SIG-M5 treated with dmso at 0.1 percent for 504 hours (cell line): ENCODE data around the gene VWA5A.
"Not testable (repeated sequence)": the region's sequence is repeated elsewhere in the genome, so short reads cannot be mapped to it uniquely, and the experiment has no call there.

Source experiments
- DNase-seq: peaks from one replicate; lab custom pipeline; 2025; ENCODE audit not compliant: unreplicated experiment; lab: John Stamatoyannopoulos, UW

The VWA5A gene

DNA sequence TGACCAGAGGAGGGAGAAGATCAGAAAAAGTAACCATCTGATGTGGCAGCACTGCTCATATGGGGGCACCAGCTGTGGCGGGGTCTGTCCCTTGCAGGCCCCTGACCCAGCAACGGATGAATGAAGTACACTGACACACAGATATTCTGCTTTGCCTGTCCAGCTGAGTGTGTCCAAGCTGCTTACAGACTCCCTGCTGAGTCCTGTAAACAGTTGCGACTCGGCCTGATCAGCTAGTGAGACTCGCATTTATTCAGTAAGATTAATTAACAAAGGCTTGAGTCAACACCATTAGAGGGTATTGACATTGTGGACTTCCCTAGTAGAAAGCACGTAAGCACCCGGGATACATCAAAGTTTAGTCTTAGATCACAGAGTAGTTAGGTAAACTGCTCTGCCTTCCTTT, 52.6 kb downstream of the VWA5A start:
- no peak for DNase-seq

DNA sequence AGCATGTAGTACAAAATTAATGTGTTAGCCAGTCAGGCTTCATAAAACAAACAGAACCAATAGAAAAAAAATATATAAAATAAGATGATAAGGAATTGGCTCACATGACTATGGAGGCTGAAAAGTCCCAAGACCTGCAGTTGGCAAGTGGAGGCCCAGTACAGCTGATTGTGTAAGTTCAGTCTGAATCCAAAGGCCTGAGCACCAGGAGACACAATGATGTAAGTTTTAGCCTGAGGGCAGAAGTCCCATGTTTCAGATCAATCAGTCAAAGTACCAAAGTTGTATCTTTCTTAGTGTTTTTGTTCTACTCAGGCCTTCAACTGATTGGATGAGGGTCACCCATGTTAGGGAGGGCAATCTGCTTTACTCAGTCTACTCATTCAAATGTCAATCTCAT, 53.5 kb downstream of the VWA5A start:
- DNase-seq = no peak

DNA sequence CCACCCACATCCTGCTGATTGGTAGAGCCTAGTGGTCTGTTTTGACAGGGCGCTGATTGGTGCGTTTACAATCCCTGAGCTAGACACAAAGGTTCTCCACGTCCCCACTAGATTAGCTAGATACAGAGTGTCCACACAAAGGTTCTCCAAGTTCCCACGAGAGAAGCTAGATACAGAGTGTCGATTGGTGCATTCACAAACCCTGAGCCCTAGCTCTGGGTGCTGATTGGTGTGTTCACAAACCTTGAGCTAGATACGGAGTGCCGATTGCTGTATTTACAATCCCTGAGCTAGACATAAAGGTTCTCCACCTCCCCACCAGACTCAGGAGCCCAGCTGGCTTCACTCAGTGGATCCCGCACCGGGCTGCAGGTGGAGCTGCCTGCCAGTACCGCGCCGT, 55.1 kb downstream of the VWA5A start:
- DNase-seq = not testable (repeated sequence)

DNA sequence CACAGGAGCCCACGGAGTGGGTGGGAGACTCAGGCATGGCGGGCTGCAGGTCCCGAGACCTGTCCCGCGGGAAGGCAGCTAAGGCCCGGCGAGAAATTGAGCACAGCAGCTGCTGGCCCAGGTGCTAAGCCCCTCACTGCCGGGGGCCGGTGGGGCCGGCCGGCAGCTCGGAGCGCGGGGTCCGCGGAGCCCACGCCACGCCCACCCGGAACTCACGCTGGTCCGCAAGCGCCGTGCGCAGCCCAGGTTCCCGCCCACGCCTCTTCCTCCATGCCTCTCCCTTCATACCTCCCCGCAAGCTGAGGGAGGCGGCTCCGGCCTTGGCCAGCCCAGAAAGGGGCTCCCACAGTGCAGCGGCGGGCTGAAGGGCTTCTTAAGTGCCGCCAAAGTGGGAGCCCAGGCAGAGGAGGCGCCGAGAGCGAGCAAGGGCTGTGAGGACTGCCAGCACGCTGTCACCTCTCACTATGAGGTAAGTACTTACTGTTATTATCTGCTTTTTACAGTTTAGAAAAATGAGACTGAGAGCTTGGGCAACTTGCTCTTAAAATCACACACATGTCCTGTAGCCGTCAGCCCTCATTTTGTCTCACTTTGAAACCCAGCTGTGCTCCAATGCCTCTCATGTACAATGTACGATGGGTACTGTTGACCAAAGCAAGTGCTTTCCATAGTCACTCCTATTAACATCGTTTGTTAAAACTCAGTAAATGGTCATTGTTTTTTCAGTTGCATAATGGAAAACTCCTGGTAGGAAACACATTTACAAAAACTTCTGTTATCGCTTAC, 55.7 kb downstream of the VWA5A start:
- no peak for DNase-seq

DNA sequence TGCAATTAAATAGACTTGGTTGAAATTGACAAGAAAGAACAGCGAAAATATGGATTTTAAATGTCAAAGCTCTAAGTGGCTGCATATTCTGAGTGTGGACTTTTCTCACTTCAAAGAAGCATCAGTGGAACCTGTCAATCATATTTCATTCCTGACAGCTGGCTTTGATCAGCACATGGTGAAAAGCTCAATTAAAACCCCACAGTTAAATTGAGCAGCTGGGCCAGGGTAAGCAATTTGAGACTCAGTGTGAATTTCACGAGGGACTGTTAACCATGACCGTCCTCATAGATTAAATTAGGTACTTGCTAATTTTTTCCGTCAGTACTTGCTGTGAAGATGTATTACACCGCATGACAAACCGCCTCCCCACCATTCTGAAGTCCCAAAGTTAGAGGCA, 56.9 kb downstream of the VWA5A start:
- no peak for DNase-seq

DNA sequence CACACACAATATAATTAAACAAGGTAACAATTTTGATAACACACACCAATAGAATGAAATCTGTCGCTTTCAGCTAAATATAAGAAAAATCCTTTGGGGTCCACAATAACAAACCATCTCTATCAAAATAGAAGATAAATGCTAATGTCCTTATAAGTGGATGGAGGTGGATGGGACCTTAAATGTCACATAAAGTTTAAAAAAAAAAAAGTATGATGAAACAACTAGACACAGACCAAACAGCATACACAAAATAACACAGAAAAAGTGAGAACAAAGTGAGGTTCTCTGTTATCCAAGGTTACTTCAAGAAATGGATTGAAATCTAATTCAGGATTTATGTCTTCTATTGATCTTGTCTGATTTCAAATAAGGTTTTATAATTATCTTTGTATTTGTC, 57.3 kb downstream of the VWA5A start:
- no peak for DNase-seq

DNA sequence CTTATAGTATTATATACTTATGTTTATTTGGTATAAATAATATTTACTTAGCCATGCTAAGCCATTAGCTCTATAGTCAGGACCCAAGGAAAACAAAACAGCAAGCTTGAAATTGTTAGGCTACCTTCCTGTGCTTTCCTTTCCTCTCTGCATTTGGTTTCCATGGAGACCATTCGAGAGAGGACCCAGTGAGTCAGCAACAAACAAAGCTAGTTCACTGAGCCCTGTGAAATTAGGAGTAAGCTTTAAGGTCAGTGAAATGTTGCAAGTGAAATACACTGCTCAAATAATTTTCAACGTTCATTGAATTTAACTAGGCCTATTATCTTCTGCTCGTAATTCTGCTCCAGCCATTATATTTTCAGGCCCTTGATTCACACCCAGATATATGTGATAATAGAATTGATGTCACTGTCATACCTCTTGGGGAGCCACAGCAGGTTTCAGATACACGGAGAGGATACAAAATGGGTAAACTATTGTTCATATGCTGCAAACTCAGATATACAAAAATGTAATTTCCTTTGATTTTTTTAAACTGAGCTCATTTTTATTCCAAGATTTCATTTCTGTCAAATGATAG, 58.8 kb downstream of the VWA5A start:
- DNase-seq = no peak

DNA sequence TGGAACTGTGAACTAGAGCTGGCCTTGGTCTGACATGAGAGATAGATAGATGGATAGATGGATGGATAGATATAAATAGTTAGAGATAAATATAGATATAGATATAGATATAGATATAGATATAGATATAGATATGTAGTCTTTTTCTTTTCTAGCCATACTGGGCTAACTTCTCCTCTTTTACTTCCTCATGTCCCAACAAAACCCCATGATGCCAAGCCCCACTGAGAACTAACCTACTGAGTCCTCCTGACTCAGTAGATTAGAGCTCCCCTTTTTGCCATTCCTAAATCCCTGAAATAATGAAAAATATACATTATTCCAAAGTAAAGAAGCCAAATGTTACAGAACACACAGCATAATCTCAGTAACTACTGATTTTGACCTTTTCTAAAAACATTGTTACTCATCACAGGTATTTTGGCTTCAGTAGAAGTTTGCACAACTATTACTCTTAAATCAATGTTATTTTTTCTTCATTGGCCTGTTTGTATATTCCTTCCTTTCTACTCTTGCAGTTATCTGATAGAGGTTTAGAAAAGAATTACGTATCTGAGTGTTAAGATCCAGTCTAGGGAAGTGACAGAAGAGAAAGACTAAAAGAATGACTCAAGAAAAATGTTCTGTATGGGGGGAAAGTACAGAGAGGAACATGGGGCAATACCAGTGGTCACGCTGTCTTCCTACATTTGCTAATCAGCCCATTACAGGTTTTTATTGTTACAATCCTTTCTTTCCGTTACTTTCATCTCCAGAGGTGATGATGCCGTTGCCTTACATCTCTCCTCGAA, 61.9 kb downstream of the VWA5A start:
- no peak for DNase-seq

DNA sequence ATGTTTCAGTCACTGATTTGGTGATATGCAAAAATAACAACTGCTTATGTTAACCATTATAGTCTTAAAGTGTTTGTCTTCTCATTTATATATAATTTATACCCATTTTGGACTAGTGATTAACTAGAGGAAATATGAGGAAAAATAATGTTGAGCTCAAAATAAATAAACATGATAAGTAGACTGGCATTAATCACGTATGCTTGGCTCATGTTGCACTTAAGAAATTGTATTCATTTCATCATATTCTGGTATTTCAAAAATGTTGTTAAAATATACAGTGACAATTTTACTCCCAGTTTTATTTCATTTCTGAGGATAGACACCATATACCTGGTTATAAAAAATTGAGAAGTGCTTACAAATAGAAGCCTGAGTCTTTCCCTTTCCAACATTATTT, 64.1 kb downstream of the VWA5A start:
- DNase-seq = no peak

DNA sequence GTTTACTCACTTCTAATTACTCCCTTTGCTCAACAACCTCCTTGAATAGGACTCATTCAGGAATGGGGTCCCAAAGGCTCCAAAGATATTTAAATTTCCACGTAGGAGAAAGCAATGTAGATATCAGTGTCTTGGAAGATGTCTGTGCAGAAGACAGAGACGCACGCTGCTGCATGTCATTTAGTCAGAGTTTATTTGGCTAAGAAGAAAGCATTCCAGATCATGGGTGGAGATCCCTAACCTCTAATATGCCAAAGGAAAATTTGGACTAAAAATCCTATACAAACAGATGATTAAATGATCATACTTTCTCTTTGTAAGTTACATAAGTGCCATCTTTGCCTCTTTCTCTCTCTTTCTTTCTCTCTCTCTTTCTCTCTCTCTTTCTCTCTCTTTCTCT, 67.8 kb downstream of the VWA5A start, which contains the start of gene OR10D3:
OR10D3 (plus strand) TSS at position 278 of the 400 bp plus-strand sequence. CDS start 1,925 bp downstream, outside the sequence.
- no peak for DNase-seq

DNA sequence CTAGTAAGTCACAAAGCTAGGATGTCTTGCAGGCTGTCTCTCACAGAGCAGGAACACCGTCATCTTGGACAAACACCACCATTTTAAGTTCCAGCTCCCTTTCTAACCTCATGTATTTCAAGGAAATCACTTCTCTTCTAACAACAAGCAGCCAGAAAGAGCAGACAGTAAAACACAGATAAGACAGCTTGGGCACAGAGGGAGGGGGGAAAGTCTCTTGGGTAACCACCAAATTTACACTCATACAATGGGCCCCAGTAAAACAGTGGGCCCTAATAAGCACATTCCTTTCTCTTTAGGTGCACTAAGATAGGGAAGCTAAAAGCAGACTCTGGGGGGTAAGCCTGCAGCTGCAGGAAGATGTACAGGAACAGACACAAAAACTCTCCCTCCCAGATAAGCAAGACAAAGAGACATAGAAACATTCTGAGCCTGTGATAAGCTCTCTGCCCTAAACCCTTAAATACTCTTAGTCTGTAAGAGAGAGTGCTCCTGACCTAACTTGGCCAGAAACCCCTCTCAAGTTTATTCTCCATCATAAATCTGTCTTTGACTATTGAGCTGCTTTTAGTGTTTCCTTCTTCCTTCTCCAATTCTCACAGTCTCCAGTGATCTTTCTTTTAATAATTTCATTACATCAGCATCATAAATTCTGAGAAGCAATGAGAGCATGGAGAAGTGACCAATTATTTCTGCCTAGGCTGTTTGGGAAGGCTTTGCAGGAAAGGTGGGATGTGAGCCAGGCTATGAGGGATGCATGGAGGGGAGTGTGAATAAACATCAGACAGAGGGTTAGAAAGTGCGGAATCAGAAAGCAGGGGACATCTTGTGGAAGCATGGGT, 75.3 kb downstream of the VWA5A start:
- DNase-seq = no peak

DNA sequence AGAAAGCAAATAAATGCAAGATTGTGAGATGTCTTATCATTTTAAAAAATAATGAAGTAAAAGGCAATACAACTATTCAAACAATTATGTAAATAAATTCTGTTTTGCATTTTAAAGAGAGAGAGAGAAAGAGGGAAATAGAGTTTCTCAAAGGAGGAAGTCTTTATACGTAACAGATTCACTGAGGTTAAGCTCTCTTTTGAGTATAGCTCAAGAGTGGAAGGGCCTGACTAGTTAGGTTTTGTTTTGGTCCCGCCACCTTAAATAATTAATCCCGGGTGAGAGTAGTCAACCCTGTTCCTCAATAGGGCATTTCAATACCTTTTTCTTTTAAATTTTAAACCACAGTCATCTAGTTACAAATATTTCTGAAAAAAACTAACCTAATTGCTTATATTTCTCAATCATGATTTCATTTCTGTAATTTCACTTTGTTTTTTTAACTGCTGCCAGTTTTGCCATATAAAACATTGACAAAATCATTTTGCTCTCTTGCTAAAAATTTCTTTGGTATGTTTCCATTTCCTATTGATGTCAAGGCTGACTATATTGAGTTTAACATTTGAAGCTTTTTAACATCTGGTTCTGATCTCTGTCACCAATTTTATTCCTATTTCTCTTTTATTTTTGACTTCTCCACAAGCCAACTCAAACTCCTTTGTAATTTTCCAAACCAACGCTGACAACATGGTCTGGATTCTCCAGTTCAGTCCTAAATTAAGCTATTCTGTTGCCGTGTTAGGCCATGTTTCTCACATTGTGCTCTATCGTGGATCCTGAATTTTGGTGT, 78.2 kb downstream of the VWA5A start:
- DNase-seq = no peak

DNA sequence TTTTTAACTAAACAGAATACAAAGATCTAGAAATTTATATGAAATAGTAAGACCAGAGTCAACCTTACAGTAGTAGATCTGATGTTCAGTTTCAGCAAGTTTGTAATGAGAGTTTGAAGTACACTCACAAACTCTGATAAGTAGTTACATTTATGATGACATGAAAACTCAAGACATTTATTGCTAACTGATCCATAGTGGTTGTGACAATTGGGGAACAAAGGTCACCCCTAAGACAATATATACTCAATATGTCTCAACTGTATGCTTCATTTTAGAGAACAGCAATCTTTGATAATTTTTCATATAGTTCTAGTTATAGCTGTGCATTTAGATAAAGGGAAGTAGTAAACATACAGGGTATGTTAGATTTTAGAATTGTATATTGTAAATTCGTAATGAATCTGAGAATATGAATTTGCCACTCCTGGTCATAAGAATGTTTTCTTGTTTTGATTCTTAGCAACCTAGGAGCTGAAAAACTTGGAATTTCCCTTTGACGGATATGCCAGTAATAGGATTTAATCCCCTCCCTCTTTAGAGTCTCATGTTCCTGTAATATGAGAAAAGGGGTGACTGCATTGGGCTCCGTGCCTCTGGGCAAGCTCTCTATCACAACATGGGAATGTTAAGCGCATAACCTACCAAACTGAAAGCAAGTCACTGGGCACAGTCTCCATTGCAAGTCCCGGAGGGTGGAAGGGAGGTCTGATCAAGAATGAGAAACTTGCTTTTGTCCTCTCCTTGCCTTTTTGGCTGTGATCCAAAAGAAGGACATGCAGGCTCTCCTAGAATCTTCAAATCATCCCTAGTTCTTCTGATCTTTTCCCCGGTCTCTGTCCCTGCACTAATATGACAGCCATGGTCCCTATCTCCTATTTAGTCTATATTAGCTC, 79.3 kb downstream of the VWA5A start:
- DNase-seq = no peak

DNA sequence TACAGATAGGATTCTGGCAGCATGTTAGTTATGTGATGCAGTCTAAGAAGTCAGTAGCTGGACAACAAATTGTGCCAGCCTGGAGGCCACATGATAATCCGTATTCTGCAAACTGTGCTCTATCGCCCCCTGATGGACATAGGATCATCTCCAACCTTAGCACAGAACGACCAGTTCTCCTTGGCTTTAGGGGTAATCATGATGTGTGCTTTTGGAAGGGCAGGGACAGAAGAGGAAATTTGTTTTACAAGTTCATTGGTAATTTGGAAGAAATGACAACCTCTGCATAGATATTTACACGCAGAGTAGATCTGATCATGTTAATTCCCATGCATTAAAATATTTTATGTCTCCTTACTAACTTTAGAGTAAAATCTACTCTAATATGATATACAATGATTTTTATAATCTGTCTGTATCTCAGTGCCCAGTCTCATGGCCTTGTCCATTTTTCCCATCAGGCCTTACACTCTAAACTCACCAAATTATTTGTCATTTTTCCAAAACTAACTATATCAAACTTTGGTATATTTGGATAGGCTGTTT, 80.0 kb downstream of the VWA5A start:
- peak; percentile 61 for DNase-seq
